ENCODE data around the gene DNASE1.

DNASE1 gene

DNA sequence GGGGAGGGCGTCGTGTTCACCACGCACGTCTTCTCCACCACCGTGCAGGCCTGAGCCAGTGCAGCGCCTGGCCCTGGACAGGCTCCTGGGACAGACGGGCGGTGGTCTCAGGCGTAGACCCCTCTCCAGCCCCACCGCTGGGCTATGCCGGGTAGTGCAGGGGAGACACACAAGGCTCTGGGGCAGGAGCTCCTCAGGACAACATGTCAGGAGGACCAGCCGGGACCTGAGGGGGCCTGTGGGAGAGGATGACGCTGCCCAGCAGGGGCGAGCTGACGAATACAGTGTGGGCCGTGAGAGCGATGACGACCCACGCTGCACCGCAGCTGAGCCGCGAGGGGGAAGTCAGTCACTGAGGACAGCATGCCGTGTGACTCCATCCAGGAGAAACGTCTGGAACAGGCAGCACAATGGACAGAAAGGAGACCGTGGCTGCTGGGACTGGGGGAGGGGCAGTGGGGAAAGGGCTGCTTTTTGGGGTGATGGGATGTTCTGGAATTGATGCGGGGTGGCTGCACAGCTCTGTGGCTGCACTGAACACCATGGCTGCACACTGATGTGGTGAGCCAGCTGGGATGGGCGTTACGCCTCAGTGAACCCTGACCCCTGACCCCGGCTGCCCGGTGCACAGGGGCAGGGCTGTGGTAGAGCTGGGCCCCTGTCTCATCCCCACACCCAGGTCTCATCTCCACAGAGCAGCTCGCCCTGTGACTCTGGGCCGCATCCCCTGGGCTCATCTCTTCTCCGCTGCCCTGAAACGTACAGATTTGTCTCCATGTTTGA lies 20.2 kb downstream of the DNASE1 start:
- TF ChIP-seq, protein P1, sequence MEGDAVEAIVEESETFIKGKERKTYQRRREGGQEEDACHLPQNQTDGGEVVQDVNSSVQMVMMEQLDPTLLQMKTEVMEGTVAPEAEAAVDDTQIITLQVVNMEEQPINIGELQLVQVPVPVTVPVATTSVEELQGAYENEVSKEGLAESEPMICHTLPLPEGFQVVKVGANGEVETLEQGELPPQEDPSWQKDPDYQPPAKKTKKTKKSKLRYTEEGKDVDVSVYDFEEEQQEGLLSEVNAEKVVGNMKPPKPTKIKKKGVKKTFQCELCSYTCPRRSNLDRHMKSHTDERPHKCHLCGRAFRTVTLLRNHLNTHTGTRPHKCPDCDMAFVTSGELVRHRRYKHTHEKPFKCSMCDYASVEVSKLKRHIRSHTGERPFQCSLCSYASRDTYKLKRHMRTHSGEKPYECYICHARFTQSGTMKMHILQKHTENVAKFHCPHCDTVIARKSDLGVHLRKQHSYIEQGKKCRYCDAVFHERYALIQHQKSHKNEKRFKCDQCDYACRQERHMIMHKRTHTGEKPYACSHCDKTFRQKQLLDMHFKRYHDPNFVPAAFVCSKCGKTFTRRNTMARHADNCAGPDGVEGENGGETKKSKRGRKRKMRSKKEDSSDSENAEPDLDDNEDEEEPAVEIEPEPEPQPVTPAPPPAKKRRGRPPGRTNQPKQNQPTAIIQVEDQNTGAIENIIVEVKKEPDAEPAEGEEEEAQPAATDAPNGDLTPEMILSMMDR (IDR thresholded peaks at IDR 0.05; ENCODE audit: unreplicated experiment in 3 of 3): no peak
- H3K4me1 Mint-ChIP-seq: no peaks in the 10 kb centered on the region
- H3K27ac Mint-ChIP-seq: no peak overlapping the region
- H3K27me3 Mint-ChIP-seq (ENCODE audit: low read depth): no peaks in the 10 kb centered on the region
- no peak overlapping the region for H3K4me3 Mint-ChIP-seq
- no peaks in the 10 kb centered on the region for H3K9me3 Mint-ChIP-seq
- H3K36me3 Mint-ChIP-seq (ENCODE audit: low read depth): peaks cover 60% of the 10 kb centered on the region

DNA sequence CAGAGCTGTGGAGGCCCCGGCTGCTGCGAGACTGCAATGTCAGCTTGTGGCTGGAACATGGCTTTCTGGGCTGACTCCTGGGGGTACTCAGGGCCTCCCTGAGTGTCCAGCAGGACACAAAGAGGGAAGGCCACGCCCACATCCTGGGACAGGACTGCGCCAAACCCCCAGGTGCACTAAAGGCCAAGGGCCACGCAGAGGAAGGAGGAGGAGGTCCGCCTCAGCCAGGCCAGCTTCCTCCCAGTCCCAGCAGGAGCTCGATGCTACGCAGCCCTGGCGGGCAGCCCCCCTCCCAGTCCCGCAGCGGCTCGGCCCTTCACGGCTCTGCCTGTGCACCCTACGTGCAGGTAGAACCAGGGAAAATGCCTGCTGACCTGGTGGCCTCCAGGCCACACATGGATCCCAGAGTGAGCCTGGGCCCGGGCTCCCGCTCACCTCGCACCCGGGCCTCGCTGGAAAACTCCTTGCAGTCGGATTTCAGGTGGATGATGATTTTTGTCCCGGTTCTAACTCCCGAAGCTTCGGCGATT lies 21.2 kb downstream of the DNASE1 start:
- no peaks in the 10 kb centered on the region for H3K9me3 Mint-ChIP-seq
- TF ChIP-seq, protein P1 (IDR thresholded peaks at IDR 0.05; ENCODE audit: unreplicated experiment in 3 of 3): no peak
- no peak overlapping the region for H3K27ac Mint-ChIP-seq
- H3K4me1 Mint-ChIP-seq: no peaks in the 10 kb centered on the region
- H3K27me3 Mint-ChIP-seq (ENCODE audit: low read depth): no peaks in the 10 kb centered on the region
- H3K4me3 Mint-ChIP-seq: no peak overlapping the region
- H3K36me3 Mint-ChIP-seq (ENCODE audit: low read depth): peaks cover 57% of the 10 kb centered on the region

DNA sequence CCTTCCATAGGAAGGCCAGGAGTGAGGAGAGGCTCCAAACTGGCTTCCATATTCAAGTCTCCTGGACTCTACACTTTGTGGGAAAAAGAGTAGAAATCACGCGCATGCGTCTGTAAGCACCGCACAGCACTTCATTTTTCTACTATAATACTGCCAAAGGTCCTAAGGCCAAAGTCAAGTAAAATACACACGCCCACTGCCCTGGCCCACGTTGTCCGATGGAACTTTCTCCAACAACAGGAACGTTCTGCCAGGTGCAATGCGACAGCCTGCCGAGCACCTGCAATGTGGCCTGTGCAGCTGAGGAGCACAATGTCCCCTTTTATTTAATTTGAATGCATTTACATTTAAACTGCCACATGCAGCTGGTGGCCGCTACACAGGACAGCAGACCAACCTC lies 23.5 kb downstream of the DNASE1 start:
- TF ChIP-seq, protein P1 (IDR thresholded peaks at IDR 0.05; ENCODE audit: unreplicated experiment in 3 of 3): no peak
- Mint-ChIP-seq H3K4me3 (no peak overlapping the region), H3K36me3 (ENCODE audit: low read depth) (peaks cover 64% of the 10 kb centered on the region), H3K9me3 (peaks cover 4% of the 10 kb centered on the region), H3K4me1 (no peaks in the 10 kb centered on the region), H3K27ac (no peak overlapping the region), H3K27me3 (ENCODE audit: low read depth) (no peaks in the 10 kb centered on the region)

DNA sequence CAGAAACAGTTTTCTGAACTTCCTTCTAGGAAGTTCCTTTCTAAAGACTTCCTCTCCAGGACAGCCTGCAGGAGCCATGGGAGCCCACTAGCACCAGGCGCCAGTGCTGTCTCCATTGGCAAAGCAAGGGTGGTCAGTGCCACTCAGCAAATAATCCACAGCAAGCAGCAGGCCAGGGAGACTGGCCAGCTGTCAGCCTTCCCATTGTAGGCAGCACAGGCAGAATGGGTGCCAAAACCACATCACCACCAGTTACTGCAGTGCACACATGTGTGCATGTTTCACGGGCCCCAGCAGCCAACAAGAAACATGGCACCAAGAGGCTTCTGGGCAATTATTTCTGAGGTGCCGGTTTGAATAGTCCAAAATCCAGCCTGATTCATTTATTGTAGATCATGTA lies 26.7 kb downstream of the DNASE1 start:
- no peak overlapping the region for H3K4me3 Mint-ChIP-seq
- no peak overlapping the region for H3K27ac Mint-ChIP-seq
- H3K27me3 Mint-ChIP-seq (ENCODE audit: low read depth): peaks cover 3% of the 10 kb centered on the region
- TF ChIP-seq, protein P1 (IDR thresholded peaks at IDR 0.05; ENCODE audit: unreplicated experiment in 3 of 3): no peak
- H3K9me3 Mint-ChIP-seq: peaks cover 4% of the 10 kb centered on the region
- H3K4me1 Mint-ChIP-seq: no peaks in the 10 kb centered on the region
- H3K36me3 Mint-ChIP-seq (ENCODE audit: low read depth): peaks cover 64% of the 10 kb centered on the region

DNA sequence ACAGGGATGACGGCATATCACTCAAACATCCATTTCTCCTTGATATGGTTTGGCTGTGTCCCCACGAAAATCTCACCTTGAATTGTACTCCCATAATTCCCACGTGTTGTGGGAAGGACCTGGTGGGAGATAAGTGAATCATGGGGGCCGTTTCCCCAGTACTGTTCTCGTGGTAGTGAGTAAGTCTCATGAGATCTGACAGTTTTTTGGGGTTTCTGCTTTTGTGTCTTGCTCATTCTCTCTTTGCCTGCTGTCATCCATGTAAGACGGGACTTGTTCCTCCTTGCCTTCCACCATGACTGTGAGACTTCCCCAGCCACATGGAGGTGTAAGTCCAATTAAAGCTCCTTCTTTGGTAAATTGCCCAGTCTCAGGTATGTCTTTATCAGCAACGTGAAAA lies 32.5 kb downstream of the DNASE1 start:
- H3K27ac Mint-ChIP-seq: no peak overlapping the region
- peaks cover 62% of the 10 kb centered on the region for H3K36me3 Mint-ChIP-seq (ENCODE audit: low read depth)
- H3K27me3 Mint-ChIP-seq (ENCODE audit: low read depth): peaks cover 3% of the 10 kb centered on the region
- no peak overlapping the region for H3K4me3 Mint-ChIP-seq
- TF ChIP-seq, protein P1 (IDR thresholded peaks at IDR 0.05; ENCODE audit: unreplicated experiment in 3 of 3): no peak
- H3K4me1 Mint-ChIP-seq: peaks cover 16% of the 10 kb centered on the region
- H3K9me3 Mint-ChIP-seq: peaks cover under 1% of the 10 kb centered on the region

DNA sequence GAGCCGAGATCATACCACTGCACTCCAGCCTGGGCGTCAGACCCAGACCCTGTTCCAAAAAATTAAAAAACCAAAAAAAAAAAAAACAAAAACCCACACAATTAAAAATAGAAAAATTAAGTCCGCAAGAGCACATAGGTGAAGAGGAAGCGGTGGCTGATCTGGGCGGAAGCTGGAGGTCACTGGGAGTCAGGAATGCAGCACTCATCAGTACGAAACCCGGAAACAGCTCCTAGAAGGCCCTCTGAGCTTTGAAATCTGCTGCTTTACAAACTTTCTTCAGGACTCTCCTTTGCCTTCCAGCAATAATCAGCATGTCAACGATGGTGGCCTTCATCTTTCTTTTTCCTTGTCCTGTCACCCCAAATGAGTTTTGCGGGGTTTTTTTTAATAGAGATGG lies 33.3 kb downstream of the DNASE1 start:
- Mint-ChIP-seq H3K4me1 (peaks cover 16% of the 10 kb centered on the region), H3K36me3 (ENCODE audit: low read depth) (peaks cover 55% of the 10 kb centered on the region), H3K4me3 (no peak overlapping the region), H3K9me3 (no peaks in the 10 kb centered on the region), H3K27me3 (ENCODE audit: low read depth) (peaks cover 3% of the 10 kb centered on the region), H3K27ac (no peak overlapping the region)
- TF ChIP-seq, protein P1 (IDR thresholded peaks at IDR 0.05; ENCODE audit: unreplicated experiment in 3 of 3): no peak
